Left renal pelvis (tissue), 4 donors: ENCODE measurements around the gene DDX11. TPM values are rescaled to one million over a fixed set of nuclear protein-coding genes. Genes with fewer than 3 reads are reported as not detected.
"Not testable (repeated sequence)": the region's sequence is repeated elsewhere in the genome, so short reads cannot be mapped to it uniquely, and the experiment has no call there.

ENCODE experiments used
- DNase-seq, 4 donors: peaks; one replicate each; pipeline ENCODE4 v3.0.0-alpha.2; 2013; ENCODE audit warnings: low read depth in 4 of 4, low spot score in 3 of 4
- polyA plus RNA-seq, 4 donors: library from polyadenylated mRNA; unstranded; fragments of 120-200 nt; gene quantifications; one replicate each; pipeline ENCODE4 v1.2.1, GENCODE V29; 2013; ENCODE audit not compliant: insufficient read length in 4 of 4

DDX11 gene
- polyA plus RNA-seq, 4 donors: 29.7 to 75.3 (median 43.2) TPM

- no peak for DNase-seq
Observed at GRCh38 chr12:31120392-31121008, 46.8 kb downstream of the DDX11 start.

- DNase-seq: not testable (repeated sequence)
Observed at GRCh38 chr12:31121022-31121728, 47.5 kb downstream of the DDX11 start.

GRCh38 chr12:31122481-31122880 is 48.8 kb downstream of the DDX11 start:
- DNase-seq: no peak

GRCh38 chr12:31124158-31124557 is 50.5 kb downstream of the DDX11 start:
- not testable (repeated sequence) for DNase-seq

- not testable (repeated sequence) for DNase-seq
Observed at GRCh38 chr12:31125171-31125570, 51.5 kb downstream of the DDX11 start.

GRCh38 chr12:31127209-31127848 is 53.7 kb downstream of the DDX11 start:
- DNase-seq: not testable (repeated sequence)

- DNase-seq: not testable (repeated sequence)
Observed at GRCh38 chr12:31136581-31136980, 62.9 kb downstream of the DDX11 start.

GRCh38 chr12:31144768-31145167 is 71.1 kb downstream of the DDX11 start:
- not testable (repeated sequence) for DNase-seq

GRCh38 chr12:31145296-31145695 is 71.6 kb downstream of the DDX11 start:
- not testable (repeated sequence) for DNase-seq

GRCh38 chr12:31147415-31147814 is 73.8 kb downstream of the DDX11 start:
- not testable (repeated sequence) for DNase-seq

- DNase-seq: not testable (repeated sequence)
Observed at GRCh38 chr12:31150766-31151165, 77.1 kb downstream of the DDX11 start.

Other genes starting within 250 kb of the DDX11 start
- 1 to 10 TPM; 2.8 to 6.1 (median 4.8) TPM for gene TSPAN11, start 147.1 kb upstream of the DDX11 start, polyA plus RNA-seq